ENCODE measurements around the gene LAMTOR4.
"Not testable (repeated sequence)": the region's sequence is repeated elsewhere in the genome, so short reads cannot be mapped to it uniquely, and the experiment has no call there.

Gene LAMTOR4

GRCh38 chr7:100169147-100169850, 20.6 kb downstream of the LAMTOR4 start:
- in situ Hi-C loops (cut with MboI; ENCODE audit: low sequenced_read_pairs), result no loop called here

- in situ Hi-C loops (cut with MboI; ENCODE audit: low sequenced_read_pairs), result no loop called here
Measured at GRCh38 chr7:100170101-100170897, 21.6 kb downstream of the LAMTOR4 start.

- in situ Hi-C loops (cut with MboI; ENCODE audit: low sequenced_read_pairs), result no loop called here
Measured at GRCh38 chr7:100171087-100171681, 22.5 kb downstream of the LAMTOR4 start.

- in situ Hi-C loops (cut with MboI; ENCODE audit: low sequenced_read_pairs), result no loop called here
Measured at GRCh38 chr7:100171840-100172239, 23.1 kb downstream of the LAMTOR4 start.

- in situ Hi-C loops (cut with MboI; ENCODE audit: low sequenced_read_pairs), result no loop called here
Measured at GRCh38 chr7:100173806-100174495, 25.2 kb downstream of the LAMTOR4 start.

- in situ Hi-C loops (cut with MboI; ENCODE audit: low sequenced_read_pairs), result no loop called here
Measured at GRCh38 chr7:100174582-100174981, 25.9 kb downstream of the LAMTOR4 start.

- in situ Hi-C loops (cut with MboI; ENCODE audit: low sequenced_read_pairs), result no loop called here
Measured at GRCh38 chr7:100175296-100175935, 26.7 kb downstream of the LAMTOR4 start.

- in situ Hi-C loops (cut with MboI; ENCODE audit: low sequenced_read_pairs), result no loop called here
Measured at GRCh38 chr7:100176096-100177044, 27.7 kb downstream of the LAMTOR4 start.

GRCh38 chr7:100177045-100178001, 28.6 kb downstream of the LAMTOR4 start, which contains the start of the genes GPC2 and STAG3:
Gene GPC2 (minus strand): TSS chr7:100177381. CDS start chr7:100177199, 182 bp downstream.
Gene STAG3 (plus strand): TSS chr7:100177918. CDS start chr7:100180557, 2,639 bp downstream.
- in situ Hi-C loops (cut with MboI; ENCODE audit: low sequenced_read_pairs), result no loop called here

GRCh38 chr7:100180084-100180483, 31.4 kb downstream of the LAMTOR4 start:
- in situ Hi-C loops (cut with MboI; ENCODE audit: low sequenced_read_pairs), result not testable (repeated sequence)

- in situ Hi-C loops (cut with MboI; ENCODE audit: low sequenced_read_pairs), result not testable (repeated sequence)
Measured at GRCh38 chr7:100182616-100183015, 33.9 kb downstream of the LAMTOR4 start.

GRCh38 chr7:100183090-100183489, 34.4 kb downstream of the LAMTOR4 start:
- in situ Hi-C loops (cut with MboI; ENCODE audit: low sequenced_read_pairs), result not testable (repeated sequence)

- in situ Hi-C loops (cut with MboI; ENCODE audit: low sequenced_read_pairs), result no loop called here
Measured at GRCh38 chr7:100185726-100186125, 37.0 kb downstream of the LAMTOR4 start.

GRCh38 chr7:100189061-100189460, 40.3 kb downstream of the LAMTOR4 start:
- in situ Hi-C loops (cut with MboI; ENCODE audit: low sequenced_read_pairs), result no loop called here

GRCh38 chr7:100190048-100190711, 41.5 kb downstream of the LAMTOR4 start:
- in situ Hi-C loops (cut with MboI; ENCODE audit: low sequenced_read_pairs), result no loop called here

GRCh38 chr7:100191775-100192174, 43.1 kb downstream of the LAMTOR4 start:
- in situ Hi-C loops (cut with MboI; ENCODE audit: low sequenced_read_pairs), result no loop called here

- in situ Hi-C loops (cut with MboI; ENCODE audit: low sequenced_read_pairs), result not testable (repeated sequence)
Measured at GRCh38 chr7:100192281-100192862, 43.7 kb downstream of the LAMTOR4 start.

Measured in hTERT RPE-1 (cell line).